Peyer's patch (tissue), 4 donors: ENCODE data around the gene KAT7. TPM values are rescaled to one million over a fixed set of nuclear protein-coding genes. Genes with fewer than 3 reads are reported as not detected.

Experiments
- DNase-seq, 3 donors: peaks; one replicate each; pipeline ENCODE4 v3.0.0-alpha.2; 2017 to 2019
- H3K27ac ChIP-seq, 4 donors: fragments of 200-600 bp; sonication (generic); one replicate each; pipeline ENCODE4 v1.5.1; 2016 to 2019
- H3K27me3 ChIP-seq, 2 donors: fragments of 200-600 bp; sonication (generic); one replicate each; pipeline ENCODE4 v1.5.1; 2019
- H3K36me3 ChIP-seq, 3 donors: fragments of 200-600 bp; sonication (generic); one replicate each; pipeline ENCODE4 v1.5.1; 2016 to 2019
- H3K4me1 ChIP-seq, 4 donors: fragments of 200-600 bp; sonication (generic); one replicate each; pipeline ENCODE4 v1.5.1; 2016 to 2019
- H3K4me3 ChIP-seq, 4 donors: fragments of 200-600 bp; sonication (generic); 1 replicate in 3 of 4; 2 replicates in 1 of 4; pipeline ENCODE4 v1.5.1; 2016 to 2019; ENCODE audit warnings: mild to moderate bottlenecking in 1 of 4
- H3K9me3 ChIP-seq, 4 donors: fragments of 200-600 bp; sonication (generic); one replicate each; pipeline ENCODE4 v1.5.1; 2016 to 2019; ENCODE audit warnings: mild to moderate bottlenecking in 1 of 4
- POLR2A ChIP-seq, 2 donors: fragments of 450-650 bp; IDR thresholded peaks; one replicate each; pipeline ENCODE4 v1.5.1; 2017; ENCODE audit warnings: antibody characterized with exemption in 2 of 2, mild to moderate bottlenecking in 2 of 2, moderate library complexity in 2 of 2
- total RNA-seq, 4 donors: library from RNA; depleted of rRNA; stranded (reverse); fragments of >200 nt; gene quantifications; one replicate each; pipeline ENCODE4 v1.1.0, GENCODE V29; 2016
- TF ChIP-seq, protein P1 (sequence below), 6 experiments: fragments of 450-650 bp in 4 of 6; fragments of 200-600 bp in 2 of 6; sonication (generic) in 1 of 6; IDR thresholded peaks; one replicate each; pipeline ENCODE4 v1.5.1; 2017 to 2019; ENCODE audit warnings: antibody characterized with exemption in 6 of 6, mild to moderate bottlenecking in 3 of 6, moderate library complexity in 1 of 6

KAT7 gene
- total RNA-seq, 4 donors from 2014 or later, result 44.3 to 50.9 (median 45.3) TPM

GRCh38 chr17:49880291-49881053 lies 92.0 kb downstream of the KAT7 start:
- H3K27ac ChIP-seq, result no peak overlapping the region
- peaks cover 0 to 6% (median 3%) of the 10 kb centered on the region in 4 donors for H3K4me1 ChIP-seq
- H3K4me3 ChIP-seq, result no peak overlapping the region
- H3K27me3 ChIP-seq, result peaks cover 0 to 11% of the 10 kb centered on the region in 2 donors
- no peaks in the 10 kb centered on the region for H3K36me3 ChIP-seq
- DNase-seq, result peak; percentile 53 to 83 (median 82)
- no peaks in the 10 kb centered on the region for H3K9me3 ChIP-seq
- no peak for TF ChIP-seq POLR2A (IDR thresholded peaks at IDR 0.05)
- TF ChIP-seq, protein P1, sequence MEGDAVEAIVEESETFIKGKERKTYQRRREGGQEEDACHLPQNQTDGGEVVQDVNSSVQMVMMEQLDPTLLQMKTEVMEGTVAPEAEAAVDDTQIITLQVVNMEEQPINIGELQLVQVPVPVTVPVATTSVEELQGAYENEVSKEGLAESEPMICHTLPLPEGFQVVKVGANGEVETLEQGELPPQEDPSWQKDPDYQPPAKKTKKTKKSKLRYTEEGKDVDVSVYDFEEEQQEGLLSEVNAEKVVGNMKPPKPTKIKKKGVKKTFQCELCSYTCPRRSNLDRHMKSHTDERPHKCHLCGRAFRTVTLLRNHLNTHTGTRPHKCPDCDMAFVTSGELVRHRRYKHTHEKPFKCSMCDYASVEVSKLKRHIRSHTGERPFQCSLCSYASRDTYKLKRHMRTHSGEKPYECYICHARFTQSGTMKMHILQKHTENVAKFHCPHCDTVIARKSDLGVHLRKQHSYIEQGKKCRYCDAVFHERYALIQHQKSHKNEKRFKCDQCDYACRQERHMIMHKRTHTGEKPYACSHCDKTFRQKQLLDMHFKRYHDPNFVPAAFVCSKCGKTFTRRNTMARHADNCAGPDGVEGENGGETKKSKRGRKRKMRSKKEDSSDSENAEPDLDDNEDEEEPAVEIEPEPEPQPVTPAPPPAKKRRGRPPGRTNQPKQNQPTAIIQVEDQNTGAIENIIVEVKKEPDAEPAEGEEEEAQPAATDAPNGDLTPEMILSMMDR (IDR thresholded peaks at IDR 0.05), result peak; percentile 80 to 96 (median 88)

GRCh38 chr17:49881054-49881402 lies 92.5 kb downstream of the KAT7 start:
- peaks cover 0 to 6% (median 3%) of the 10 kb centered on the region in 4 donors for H3K4me1 ChIP-seq
- no peaks in the 10 kb centered on the region for H3K36me3 ChIP-seq
- peaks cover 0 to 11% of the 10 kb centered on the region in 2 donors for H3K27me3 ChIP-seq
- TF ChIP-seq POLR2A (IDR thresholded peaks at IDR 0.05), result no peak
- TF ChIP-seq, protein P1 (IDR thresholded peaks at IDR 0.05), result no peak
- H3K27ac ChIP-seq, result no peak overlapping the region
- H3K4me3 ChIP-seq, result no peak overlapping the region
- DNase-seq, result no peak
- no peaks in the 10 kb centered on the region for H3K9me3 ChIP-seq

DNA sequence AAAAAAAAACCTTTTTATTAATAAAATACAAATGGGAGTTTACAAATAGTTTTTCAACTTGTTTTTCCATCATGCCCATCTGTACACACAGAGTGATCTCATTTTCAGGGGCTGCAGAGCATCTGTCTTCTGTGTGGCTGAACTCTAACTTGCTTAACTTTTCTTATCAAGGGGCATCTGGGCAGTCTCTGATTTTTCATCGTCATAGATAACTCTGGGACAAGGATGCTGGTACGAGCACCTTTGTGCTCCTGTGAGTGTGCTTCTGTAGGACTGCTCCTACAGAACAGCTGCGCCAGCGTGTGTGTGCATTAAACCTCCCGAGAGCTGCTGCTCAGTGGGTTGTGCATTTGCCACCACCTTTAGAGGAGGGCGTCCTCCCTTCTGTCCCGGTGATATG lies 94.0 kb downstream of the KAT7 start:
- Histone ChIP-seq H3K4me3 (no peak overlapping the region), H3K27ac (no peak overlapping the region), H3K27me3 (peaks cover 0 to 11% of the 10 kb centered on the region in 2 donors), H3K4me1 (peaks cover 0 to 6% (median 3%) of the 10 kb centered on the region in 4 donors), H3K9me3 (no peaks in the 10 kb centered on the region), H3K36me3 (no peaks in the 10 kb centered on the region)
- no peak for DNase-seq
- TF ChIP-seq, protein P1 (IDR thresholded peaks at IDR 0.05), result no peak
- no peak for TF ChIP-seq POLR2A (IDR thresholded peaks at IDR 0.05)

Other genes starting within 250 kb of the KAT7 start
- 1 to 10 TPM in 1 of 4 donors, under 1 TPM in 2, not detected in 1; 0.83 to 2.1 (median 0.94) TPM for gene NXPH3, start 212.8 kb upstream of the KAT7 start, total RNA-seq
- gene SPOP, start 110.6 kb upstream of the KAT7 start, total RNA-seq, result 10 to 100 TPM; 72.2 to 81.3 (median 74.7) TPM
- 100 to 1,000 TPM in 1 of 4 donors, 10 to 100 TPM in 3; 42.1 to 115 (median 78.2) TPM for gene SLC35B1, start 80.7 kb upstream of the KAT7 start, total RNA-seq
- 10 to 100 TPM in 1 of 4 donors, 1 to 10 TPM in 3; 6.5 to 16.5 (median 9.4) TPM for gene FAM117A, start 24.6 kb upstream of the KAT7 start, total RNA-seq
- gene TAC4, start 59.4 kb downstream of the KAT7 start, total RNA-seq, result not detected
- not detected for gene DLX4, start 180.5 kb downstream of the KAT7 start, total RNA-seq
- gene DLX3, start 206.5 kb downstream of the KAT7 start, total RNA-seq, result not detected